OCI-M2 (cell line): ENCODE measurements around the gene LRSAM1.

Experiments used
- DNase-seq: peaks from one replicate; lab custom pipeline; 2025; ENCODE audit not compliant: unreplicated experiment; lab: John Stamatoyannopoulos, UW

The LRSAM1 gene

DNA sequence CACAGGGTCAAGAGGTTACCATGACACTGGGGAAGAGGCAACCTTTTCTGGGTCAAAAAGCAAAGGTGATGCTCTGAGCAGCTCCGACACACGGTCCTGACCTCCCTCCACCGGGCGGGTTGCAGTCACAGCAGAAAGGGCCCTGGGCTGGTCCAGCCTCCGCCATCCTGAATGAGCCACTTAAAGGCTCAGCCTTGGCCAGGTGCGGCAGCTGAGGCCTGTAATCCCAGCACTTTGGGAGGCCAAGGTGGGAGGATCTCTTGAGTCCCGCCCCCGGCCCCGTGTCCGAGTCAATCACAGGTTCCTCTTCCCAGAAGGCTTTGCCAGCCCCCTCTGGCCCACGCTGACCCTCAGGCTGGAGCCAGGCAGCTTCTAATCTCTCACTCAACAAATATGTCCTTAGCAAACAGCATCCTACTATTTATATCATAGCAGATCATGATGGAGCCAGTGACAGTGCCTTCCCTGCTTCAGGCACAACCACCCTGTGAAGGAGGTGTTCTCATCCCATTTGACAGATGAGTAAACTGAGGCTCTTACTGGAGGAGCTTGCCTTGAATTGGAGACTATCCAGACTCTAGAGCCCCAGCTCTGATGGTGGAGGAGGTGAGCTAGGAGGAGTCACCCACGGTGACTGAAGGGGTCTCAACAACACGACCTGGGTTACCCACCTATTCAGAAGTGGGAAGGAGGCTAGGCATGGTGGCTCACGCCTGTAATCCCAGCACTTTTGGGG is 79.1 kb downstream of the LRSAM1 start:
- no peak for DNase-seq

DNA sequence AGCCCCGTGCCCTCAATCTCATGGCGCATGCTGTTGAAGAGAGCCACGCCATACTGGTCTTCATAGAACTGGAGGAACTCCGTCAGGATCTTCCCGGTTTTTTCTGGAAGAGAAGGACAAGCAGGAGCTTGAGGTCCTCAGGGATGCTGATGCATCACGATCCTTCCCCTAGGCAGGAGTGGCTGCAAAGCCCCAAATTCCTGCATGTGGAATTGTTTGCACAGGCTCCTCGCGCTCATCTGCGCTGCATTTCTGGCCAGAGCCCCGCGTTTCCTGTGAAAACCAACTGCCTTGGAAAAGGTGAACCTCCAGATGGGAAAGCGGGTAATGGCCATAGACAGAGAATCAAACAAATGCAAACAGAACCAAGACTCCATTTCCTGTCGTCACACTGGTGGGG is 80.4 kb downstream of the LRSAM1 start:
- DNase-seq, result no peak

DNA sequence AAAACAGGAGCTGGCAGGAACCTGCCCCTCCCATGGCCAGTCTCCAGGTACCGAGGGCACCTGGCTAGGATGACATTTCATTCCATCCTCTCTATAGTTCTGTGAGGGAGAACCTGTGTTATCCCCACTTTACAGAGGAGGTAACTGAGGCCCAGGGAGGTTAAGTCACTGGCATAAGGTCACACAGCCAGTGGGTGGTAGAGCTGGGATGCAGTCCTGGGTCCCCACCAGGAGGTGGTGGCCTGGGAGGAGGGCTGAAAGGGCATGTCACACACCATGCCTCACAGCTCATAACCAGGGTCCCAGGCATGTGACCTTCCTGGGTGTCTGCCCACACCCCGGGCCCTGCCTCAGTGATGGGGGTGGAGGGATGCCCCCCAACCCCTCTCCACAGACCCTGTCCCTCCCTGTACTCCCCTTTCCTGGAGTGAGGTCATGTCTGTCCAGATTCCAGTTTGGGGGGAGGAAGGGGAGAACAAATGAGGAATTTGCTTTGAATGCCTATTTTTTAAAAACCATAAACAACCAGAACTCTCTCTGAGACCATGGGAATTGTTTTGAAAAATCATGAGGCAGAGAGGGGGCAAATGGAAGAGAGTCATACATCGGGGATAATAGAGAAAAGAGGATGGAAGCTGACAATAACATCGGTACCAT is 83.1 kb downstream of the LRSAM1 start:
- no peak for DNase-seq

DNA sequence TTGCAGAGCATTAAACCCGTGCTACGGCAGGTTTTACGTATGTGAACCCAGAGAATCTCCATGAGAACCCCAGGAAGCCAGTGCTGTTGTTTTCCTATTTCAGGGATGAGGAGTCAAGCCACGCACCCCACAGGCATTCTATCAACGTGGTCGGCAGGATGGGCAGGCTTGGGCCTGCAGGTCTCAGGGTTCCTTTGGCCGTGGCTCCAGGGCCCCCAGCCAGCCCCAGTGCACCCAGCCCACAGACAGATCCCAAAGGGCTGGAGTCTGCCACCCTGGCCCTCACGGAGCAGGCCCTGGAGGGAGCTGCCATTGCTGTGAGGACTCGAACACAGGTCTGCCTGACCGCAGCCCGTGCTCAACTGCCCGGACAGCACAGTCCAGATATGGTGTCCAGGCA is 83.6 kb downstream of the LRSAM1 start:
- DNase-seq, result no peak

DNA sequence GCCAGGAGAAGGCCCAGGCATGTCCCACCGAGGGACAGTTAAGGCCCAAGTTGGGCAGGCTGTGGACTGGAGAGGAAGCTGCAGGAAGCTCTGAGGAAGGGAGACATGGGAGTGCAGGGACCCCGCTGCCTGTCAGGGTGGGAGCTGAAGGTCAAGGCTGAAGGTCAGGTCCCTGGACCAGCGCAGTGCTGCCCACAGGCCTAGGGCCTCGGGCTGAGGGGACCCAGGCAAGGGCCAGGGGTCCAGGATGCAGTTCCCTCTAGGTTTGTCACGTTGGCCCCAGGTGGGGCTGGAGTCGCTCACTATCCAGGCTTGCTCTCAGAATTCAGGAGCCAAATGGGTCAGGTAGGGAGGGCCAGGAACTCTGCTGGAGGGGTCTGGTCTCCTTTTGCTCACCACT is 84.1 kb downstream of the LRSAM1 start:
- no peak for DNase-seq

DNA sequence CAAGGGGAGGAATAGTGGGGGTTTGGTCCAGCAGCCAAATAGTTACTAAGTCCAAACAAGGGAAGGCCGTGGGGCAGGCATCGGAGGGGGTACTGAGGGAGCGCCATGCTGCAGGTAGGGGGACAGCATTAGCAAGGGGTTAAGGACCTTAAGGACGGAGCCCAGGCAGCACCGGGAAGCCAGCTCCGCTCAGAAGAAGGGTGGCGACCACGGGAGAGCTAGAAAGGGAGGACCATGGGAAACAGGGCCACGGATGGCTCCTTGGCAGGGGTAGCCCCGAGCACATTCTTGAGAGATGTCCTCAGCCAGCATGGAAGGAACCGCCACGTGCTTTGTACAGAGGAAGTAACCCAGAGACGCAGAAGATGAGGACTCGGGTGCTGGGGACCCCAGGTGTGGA is 84.5 kb downstream of the LRSAM1 start:
- DNase-seq, result no peak

DNA sequence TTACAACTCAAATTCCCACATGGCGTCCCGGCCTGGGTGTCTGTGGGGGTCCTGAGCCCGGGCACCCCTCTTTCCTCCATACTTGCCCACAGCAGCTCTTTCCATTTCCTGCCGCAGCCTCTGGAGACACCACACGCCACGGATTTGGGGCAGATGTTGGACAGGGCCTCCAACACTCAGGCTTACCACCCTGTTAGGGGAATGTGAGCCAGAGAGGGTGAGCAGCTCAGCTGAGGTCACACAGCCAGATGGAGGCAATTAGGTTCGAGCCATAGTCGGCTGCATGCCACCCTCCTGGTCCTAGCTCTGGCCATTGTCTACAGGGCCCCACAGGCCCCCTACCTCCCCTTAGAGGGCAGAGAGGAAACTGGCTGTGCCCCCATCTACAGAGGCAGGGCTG is 85.2 kb downstream of the LRSAM1 start:
- DNase-seq, result no peak

DNA sequence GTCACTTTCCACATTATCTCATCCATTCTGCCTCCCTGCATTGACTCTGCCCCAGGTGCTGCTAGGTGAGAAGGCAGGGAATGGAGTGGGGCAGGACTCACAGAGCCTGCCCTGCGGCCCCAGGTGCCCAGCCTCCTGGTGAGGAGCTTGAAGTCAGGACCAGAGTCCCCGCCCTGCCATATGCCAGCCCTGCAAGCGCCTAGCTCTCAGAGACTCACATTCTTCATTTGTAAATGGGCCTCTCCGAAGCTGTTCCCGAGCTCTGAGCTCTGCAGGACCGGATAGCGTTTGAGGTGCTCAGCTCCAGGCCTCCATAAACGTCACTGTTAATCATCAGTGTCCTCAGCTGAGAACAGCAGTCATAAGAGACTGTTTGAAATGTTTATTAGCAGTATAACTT is 85.7 kb downstream of the LRSAM1 start:
- DNase-seq, result no peak

DNA sequence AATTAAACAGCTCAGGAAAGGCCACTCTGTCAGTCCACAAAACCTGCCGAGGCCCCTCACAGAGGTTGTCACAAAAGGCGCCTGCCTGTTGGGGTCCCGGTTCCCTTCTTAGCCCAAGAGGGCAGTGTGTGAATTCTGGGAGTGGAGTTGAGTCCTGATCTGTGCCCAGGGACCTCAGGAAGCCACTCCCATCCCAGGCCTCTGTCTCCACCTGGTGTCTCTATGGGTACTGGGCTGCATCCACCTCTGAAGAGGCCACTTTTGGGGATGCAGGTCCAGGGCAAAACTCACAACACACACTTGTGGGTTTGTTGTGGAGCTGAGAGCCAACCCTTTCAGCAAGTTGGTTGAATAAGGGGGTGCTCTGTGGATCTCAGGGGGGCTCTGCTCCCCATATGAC is 86.5 kb downstream of the LRSAM1 start:
- DNase-seq, result no peak

DNA sequence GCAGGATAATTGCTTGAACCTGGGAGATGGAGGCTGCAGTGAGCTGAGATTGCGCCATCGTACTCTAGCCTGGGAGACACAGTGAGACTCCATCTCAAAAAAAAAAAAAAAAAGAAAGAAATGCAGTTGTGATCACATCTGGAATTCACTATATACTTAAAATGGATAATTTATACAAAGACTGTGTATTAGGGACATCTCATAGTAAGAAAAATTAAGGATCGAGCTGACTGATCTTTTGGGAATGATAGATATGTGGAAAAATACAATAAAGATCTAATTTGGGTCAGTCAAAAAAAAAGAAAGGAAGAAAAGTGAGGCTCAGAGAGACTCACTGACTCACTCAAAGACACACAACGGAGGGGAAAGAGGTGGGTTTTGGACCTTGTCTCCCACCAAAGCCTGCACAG is 87.5 kb downstream of the LRSAM1 start:
- no peak for DNase-seq

DNA sequence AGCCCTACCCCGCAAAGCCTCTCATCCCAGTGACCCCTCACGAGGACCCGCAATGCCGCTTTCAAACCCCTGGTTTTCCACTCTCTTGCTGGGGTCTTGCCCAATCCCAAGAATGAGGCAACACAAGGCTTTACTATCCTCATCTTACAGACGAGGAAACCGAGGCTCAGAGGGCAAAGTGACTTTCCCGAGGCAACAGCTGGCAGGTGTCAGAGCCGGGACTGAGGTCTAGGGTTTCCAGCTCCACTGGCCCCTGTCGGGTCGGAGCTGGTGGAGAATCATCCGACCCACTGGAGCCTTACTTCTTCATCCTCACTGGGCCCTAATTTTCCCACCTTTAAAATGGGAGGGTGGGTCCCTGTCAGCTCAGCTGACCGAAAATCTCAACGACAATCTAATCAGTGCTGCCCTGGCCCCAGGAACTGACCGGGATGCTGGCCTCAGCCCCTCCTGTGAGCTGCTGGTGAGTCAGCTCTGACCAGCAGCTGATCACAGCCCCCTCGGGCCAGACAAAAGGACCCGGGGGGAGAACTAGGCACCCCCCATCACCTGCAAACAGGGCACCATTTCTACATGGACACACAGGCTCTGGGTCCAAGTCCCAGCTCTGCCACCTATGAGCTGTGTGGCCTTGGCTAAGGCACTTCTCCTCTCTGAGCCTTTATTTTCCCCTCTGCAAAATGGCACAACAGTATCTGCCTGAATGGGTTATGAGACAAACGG is 88.1 kb downstream of the LRSAM1 start:
- no peak for DNase-seq

DNA sequence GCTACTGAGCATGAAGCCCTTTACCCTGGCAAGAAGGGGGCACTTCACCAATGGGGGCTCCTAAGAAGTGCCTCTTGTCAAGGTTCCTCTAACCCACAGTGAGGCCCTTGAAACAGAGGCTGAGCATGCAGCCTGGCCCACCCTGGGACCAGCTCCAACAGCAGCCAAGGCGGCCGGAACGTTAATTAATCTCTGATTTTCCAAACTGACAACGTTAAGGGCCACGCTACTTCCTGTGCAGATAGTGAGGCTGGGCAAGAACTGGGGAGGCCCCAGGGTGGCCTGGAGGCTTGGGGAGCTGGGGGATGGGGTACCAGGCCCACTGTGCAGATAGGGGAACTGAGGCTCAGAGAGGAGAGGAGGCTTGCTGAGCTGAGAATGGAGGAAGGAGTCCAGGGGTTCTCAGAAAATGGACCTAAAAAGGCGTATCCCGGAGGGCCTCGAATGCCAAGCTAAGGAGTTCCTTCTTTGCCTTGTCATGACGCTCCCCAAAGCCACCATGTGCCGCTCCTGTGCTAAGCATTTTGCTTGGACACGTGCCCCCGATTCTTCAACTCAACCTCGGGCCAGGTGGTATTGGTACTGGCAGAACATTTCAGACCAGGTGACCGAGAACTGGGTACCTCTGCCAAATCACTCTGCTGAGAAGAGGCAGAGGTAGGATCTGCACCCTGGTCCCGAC is 88.8 kb downstream of the LRSAM1 start:
- no peak for DNase-seq

DNA sequence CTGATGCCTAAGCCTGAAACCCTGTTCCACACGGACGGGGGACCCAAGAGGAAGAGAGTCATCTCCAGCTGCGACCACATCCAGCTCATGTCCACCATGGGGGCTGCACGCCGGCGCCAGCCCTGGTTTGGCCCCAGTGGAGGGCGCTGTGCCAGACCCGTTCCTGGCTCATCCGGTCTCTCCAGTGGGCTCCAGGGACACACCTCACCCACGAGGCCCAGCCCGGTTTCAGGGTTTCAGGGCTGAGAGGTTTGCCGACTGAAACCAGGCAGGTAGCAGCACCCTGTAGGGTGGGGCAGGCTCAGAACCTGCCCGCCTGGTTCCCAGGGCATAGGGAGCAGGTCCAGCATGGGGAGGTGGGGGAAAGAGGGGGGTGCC is 89.3 kb downstream of the LRSAM1 start:
- DNase-seq, result no peak

DNA sequence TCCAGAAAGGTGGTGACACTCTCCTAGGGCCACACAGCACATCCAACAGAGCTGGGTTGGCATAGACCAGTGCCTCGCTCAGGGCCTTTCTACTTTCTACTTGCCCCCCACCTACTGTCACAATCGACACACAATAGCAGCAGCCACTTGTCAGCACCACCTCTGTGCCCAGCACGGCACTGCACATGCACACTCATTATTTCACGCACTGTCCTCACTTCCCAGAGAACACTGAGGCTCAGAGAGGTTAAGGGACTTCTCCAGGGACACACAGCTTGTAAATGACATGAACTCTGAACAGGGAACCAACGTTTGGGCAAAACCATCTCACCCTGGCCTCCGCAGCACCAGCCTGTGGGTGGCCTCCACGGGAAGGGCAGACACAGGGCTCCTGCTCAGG is 89.9 kb downstream of the LRSAM1 start:
- no peak for DNase-seq

DNA sequence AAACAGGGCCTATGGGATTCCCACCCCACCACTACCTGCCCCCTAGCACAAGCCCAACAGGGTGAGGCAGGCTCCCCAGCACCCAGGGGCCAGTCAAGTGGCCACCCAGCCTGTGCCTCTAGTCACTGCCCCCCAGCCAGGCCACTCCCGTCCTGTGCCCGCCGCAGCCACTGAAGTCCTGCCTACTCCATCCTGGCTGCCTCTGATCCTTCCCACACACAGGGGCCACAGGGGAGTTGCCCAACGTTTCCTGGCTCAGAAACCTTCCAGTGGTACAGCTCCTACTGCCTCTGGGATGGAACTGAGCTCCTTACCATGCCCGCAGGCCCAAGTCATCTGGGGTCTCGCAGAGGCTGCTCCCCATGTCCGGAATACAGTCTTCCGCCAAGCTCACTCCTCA is 90.6 kb downstream of the LRSAM1 start:
- DNase-seq, result no peak

DNA sequence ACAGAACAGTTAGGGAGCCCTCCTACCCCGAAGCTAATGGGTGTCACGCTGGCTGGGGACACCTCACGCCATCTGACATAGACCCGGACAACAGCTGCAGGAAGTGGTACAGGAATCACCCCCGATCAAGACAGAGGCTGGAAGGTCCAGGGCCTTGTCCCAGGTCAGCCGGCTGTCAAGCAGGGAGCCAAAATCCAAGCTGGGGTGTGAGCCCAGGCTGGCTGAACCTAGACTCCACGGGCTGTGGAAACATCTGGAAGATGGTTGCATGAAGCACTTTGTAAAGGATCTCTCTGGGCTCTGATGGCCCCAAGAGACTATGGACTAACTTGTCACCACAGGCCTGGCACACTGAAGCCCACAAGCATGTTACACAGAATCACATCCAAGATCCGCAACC is 91.9 kb downstream of the LRSAM1 start:
- no peak for DNase-seq

DNA sequence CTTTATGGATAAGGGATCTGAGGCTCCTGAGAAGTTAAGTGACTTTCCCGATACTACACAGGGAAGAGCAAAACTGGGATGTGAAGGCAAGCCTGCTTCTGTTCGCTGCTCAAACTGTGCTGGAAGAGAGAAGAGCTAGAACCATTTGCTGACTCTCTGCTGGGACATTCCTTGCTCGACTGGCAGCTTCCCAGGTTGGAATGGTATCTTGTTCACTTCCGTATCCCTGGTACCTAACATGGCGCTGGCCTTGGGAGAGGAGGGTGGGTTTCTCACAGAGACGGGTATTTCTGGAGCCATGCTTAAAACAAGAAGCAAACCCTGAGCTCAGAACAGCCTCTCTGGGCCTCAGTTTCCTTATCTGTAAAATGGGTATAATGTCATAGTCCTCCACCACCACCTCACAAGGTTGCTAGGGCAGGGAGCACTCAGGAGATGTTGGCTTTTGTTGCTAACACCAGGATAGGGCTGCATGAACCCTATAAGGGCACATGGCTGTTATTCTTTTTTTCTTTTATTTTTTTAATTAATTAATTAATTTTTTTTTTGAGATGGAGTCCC is 92.7 kb downstream of the LRSAM1 start:
- DNase-seq, result no peak

DNA sequence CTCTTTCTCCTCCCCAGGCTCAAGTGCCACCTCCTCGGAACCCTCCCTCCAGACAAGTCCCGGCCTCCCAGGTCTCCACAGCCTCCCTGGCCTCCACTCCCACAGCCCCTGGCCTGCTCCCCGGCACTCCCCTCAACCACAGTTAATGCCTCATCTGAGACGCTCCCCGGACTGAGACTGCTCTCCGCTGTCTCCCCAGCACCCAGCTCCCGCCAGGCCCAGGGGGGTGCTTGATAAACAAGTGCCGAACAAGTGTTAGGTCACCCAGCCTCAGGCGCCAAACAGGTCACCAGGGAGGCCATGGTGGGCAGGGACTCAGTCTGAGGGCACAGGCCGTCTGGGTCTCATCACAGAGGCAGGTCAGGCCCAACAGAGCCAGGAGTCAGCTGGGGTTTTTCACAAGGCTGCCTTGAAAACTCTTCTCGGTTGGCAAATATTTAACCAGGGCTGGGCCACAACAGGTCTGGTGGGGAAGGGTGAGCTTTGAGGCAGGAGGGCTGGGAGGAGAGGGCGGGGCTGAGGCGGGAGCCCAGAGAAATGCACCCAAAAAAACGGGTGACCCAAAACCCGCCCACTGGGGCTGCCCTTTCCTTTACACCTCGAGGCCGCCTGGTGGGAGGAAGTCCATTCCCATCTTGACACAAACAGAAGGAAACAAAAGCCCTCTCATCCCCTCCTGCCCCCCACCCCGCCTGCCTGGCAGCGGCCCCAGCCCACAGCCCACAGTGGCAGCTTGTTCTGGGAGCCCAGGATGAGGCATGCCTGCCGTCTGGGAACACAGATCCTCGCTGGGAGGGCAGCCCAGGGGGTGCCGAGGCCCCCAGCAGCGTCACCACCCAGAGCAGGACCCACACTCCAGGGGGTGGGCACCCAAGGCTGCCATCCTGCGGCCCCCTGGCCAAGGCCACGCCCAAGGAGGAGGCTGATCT is 94.2 kb downstream of the LRSAM1 start:
- DNase-seq, result no peak

DNA sequence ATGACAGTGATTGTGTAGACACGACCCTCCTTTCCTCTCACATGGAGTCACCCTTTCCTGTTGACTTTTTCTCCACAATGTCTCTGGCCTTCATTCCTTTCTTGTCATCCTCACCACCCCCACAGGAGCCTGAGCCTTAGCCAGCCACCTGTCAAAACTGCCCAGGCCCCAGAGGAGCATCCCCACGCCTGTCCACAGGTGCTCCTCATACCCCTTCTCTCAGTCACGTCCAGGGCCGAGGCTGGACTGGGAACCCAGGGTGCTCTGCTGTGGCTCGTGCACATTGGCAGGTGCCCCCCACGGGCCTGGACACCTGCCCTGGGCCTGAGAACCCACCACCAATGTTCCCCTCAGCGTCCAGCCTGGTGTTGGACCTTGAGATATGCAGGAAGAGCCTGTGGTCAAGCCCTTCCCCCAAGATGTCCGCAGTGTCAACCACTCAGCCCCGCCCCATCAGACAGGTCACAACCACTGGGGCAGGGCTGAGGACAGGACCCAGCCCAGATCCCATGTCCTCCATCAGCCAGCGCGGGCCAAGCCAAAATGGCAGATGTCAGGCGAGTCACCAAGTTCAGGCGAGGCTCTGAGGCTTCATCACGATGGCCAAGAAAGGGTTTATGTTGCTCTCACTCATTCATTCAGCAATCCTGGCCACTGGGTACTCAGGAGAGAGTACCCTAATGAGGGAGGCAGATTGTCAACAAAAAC is 95.0 kb downstream of the LRSAM1 start:
- DNase-seq, result no peak

DNA sequence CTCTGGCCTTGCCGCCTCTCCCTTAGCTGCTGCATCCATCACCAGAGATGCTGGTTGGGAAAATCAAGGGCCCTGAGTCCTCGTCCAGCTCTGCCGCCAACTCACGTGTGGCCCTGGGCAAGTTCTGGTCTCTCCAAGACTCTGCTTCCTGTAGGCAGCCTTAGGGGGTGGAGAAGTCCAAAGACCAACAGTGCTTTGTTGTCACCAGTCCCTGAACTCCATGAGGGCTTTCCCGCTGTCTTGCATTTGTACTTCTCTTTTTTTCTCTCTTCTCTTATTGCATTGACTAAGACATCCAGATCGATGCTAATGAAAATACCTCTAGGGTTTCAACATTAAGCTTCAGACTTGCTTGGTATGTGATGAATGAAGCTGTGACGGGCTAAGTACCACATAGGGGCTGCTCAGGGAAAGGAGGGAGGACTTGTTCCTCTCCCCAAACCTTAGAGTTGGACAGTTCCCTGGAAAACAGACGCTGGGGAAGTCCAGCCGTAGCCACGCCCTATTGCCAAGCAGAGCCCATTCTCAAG is 97.1 kb downstream of the LRSAM1 start:
- no peak for DNase-seq
